Mesothelial cell of epicardium (in vitro differentiated cells): ENCODE data around the gene ZFYVE16. TPM values are rescaled to one million over a fixed set of nuclear protein-coding genes. Genes with fewer than 3 reads are reported as not detected.

ENCODE experiments used
- DNase-seq, 2 experiments: peaks; one replicate each; pipeline ENCODE4 v3.0.0; 2021; ENCODE audit warnings: low spot score in 2 of 2; ENCODE audit not compliant: unreplicated experiment in 2 of 2
- H3K27ac Mint-ChIP-seq: 2 replicates; pipeline ENCODE4 v1.8.0; 2021; ENCODE audit warnings: mixed read lengths
- H3K27me3 Mint-ChIP-seq: 2 replicates; pipeline ENCODE4 v1.8.0; 2021; ENCODE audit warnings: low read depth, mixed read lengths
- H3K36me3 Mint-ChIP-seq: 2 replicates; pipeline ENCODE4 v1.8.0; 2021; ENCODE audit warnings: mixed read lengths
- H3K4me1 Mint-ChIP-seq: 2 replicates; pipeline ENCODE4 v1.8.0; 2021; ENCODE audit warnings: mixed read lengths
- H3K4me3 Mint-ChIP-seq: 2 replicates; pipeline ENCODE4 v1.8.0; 2021; ENCODE audit warnings: mild to moderate bottlenecking, moderate library complexity, mixed read lengths
- H3K9me3 Mint-ChIP-seq: 2 replicates; pipeline ENCODE4 v1.8.0; 2021; ENCODE audit warnings: mixed read lengths
- total RNA-seq: library from RNA; stranded (reverse); gene quantifications from 3 replicates; pipeline ENCODE4 v1.2.1, GENCODE V29; 2021
- TF ChIP-seq, protein P1 (sequence below): fragments of 200-600 bp; sonication (generic); IDR thresholded peaks from one replicate; pipeline ENCODE4 v1.5.0; 2021; ENCODE audit warnings: antibody characterized with exemption; ENCODE audit not compliant: unreplicated experiment

The ZFYVE16 gene
- total RNA-seq, 1 donor from 2014 or later, result 76.6 TPM

DNA sequence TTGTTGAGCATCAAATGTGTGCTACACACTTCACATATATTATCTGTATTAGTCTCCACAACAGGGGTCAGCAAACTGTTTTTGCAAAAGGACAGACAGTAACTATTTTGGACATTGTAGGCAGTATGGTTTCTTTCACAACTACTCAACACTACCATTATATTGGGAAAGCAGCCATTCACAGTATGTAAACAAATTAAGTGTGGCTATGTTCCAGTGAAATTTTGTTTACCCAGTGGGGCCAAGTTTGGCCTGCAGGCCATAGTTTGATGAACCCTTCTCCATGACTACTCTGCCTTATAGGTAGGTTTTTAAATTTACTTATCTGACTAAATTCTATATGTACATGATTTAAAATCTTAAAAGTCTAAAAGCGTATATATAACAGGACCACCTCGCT is 67.1 kb downstream of the ZFYVE16 start:
- H3K9me3 Mint-ChIP-seq, result peaks cover 17% of the 10 kb centered on the region
- no peaks in the 10 kb centered on the region for H3K27me3 Mint-ChIP-seq
- no peaks in the 10 kb centered on the region for H3K4me1 Mint-ChIP-seq
- peaks cover 60% of the 10 kb centered on the region for H3K36me3 Mint-ChIP-seq
- no peak for DNase-seq
- TF ChIP-seq, protein P1, sequence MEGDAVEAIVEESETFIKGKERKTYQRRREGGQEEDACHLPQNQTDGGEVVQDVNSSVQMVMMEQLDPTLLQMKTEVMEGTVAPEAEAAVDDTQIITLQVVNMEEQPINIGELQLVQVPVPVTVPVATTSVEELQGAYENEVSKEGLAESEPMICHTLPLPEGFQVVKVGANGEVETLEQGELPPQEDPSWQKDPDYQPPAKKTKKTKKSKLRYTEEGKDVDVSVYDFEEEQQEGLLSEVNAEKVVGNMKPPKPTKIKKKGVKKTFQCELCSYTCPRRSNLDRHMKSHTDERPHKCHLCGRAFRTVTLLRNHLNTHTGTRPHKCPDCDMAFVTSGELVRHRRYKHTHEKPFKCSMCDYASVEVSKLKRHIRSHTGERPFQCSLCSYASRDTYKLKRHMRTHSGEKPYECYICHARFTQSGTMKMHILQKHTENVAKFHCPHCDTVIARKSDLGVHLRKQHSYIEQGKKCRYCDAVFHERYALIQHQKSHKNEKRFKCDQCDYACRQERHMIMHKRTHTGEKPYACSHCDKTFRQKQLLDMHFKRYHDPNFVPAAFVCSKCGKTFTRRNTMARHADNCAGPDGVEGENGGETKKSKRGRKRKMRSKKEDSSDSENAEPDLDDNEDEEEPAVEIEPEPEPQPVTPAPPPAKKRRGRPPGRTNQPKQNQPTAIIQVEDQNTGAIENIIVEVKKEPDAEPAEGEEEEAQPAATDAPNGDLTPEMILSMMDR, result no peak
- H3K27ac Mint-ChIP-seq, result no peak overlapping the region
- H3K4me3 Mint-ChIP-seq, result no peak overlapping the region

DNA sequence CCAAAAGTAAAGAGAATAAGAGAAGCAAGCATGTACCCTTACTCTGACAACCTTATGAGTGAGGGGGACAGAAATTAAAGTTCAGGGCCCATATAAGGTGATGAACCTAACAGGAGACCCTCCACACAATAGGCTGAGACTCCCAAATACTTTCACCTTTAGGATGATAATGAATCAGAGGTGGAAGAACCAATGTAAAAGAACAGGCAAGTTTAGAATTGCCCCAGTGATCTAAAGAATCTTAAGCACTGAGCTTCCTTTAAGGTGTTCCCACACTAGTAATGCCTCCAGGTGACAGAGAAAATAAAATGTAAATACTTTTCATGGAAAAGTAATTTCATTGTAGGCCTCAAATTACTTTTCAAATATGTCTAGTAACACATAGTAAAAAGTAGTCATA is 71.8 kb downstream of the ZFYVE16 start:
- Mint-ChIP-seq H3K4me3 (no peak overlapping the region), H3K9me3 (peaks cover 42% of the 10 kb centered on the region), H3K36me3 (peaks cover 66% of the 10 kb centered on the region), H3K4me1 (no peaks in the 10 kb centered on the region), H3K27ac (no peak overlapping the region), H3K27me3 (no peaks in the 10 kb centered on the region)
- TF ChIP-seq, protein P1, result no peak
- no peak for DNase-seq

DNA sequence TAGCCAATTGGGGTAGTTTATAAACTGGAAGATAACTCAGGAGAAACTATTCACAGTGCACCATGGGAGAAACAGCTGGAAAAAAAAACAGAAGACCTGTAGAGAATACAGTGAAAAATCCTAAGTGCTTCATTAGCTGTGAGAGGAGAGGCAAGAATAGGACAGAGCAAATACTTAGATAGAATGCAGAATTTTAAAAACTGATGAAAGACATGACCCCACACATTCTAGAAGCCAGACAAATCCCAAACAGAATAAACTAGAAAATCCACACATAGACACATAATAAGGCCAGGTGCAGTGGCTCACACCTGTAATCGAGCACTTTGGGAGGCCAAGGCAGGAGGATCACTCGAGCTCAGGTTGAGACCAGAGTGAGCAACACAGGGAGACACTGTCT is 72.5 kb downstream of the ZFYVE16 start:
- Mint-ChIP-seq H3K9me3 (peaks cover 47% of the 10 kb centered on the region), H3K4me1 (no peaks in the 10 kb centered on the region), H3K4me3 (no peak overlapping the region), H3K27ac (no peak overlapping the region), H3K36me3 (peaks cover 66% of the 10 kb centered on the region), H3K27me3 (no peaks in the 10 kb centered on the region)
- DNase-seq, result no peak
- TF ChIP-seq, protein P1, result no peak

DNA sequence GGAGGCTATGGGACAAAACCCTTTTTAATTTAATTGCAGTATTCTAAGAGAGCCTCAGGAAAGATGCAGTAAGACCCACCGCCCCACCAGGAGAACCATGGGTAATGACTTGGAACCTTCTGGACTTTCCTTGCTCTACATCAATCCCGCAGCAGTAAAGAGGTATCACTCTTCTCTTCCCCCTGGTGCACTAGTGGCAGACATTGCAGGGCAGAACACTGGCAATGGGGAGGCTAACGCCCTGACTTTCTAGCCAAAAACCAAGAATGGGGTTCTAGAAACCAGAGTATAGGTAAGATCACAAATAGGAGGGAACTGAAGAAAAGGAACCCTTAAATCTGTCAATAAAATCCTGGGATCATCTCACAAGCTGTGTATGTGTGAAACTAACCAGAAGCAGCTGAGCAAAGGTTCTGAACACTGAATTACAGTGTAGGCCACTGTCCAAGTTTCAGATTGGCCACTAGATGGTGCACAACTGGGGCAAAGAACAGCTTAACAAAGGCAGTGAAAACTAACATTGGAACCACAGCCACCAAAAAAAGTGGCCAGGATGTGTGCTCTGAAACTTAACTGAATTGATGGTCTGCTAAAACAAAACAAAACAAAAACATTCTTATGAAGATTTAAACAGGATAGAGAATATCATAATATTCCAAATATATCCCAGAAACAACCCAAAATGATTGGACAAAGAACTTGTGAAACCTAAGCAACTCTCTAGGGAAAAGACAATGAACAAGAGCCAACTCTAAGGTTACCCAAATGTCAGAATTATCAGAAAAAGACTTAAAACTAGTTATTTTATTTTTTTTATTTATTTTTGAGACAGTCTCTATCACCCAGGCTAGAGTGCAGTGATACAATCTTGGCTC is 73.4 kb downstream of the ZFYVE16 start:
- Mint-ChIP-seq H3K9me3 (peaks cover 48% of the 10 kb centered on the region), H3K4me3 (no peak overlapping the region), H3K4me1 (no peaks in the 10 kb centered on the region), H3K27me3 (no peaks in the 10 kb centered on the region), H3K36me3 (peaks cover 67% of the 10 kb centered on the region), H3K27ac (no peak overlapping the region)
- no peak for DNase-seq
- TF ChIP-seq, protein P1, result no peak

DNA sequence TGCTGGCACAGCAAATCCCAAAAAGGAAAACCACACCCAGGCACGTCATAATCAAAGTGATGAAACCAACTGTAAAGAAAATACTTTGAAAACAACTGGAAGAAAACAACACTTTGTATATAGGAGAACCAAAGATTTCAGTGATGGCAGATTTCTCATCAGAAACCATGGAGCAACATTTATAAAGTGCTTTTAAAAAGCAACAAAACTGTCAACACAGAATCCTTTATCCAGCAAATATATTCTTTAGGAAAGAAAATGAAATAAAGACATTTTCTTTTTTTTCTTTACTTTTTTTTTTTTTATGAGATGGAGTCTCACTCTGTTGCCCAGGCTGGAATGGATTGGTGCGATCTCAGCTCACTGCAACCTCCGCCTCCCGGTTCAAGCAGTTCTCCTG is 74.7 kb downstream of the ZFYVE16 start:
- TF ChIP-seq, protein P1, result no peak
- peaks cover 67% of the 10 kb centered on the region for H3K36me3 Mint-ChIP-seq
- no peak overlapping the region for H3K4me3 Mint-ChIP-seq
- peaks cover 48% of the 10 kb centered on the region for H3K9me3 Mint-ChIP-seq
- no peaks in the 10 kb centered on the region for H3K27me3 Mint-ChIP-seq
- H3K27ac Mint-ChIP-seq, result no peak overlapping the region
- no peak for DNase-seq
- H3K4me1 Mint-ChIP-seq, result peaks cover 7% of the 10 kb centered on the region
